Activated CD4-positive, alpha-beta T cell treated with anti-CD3 and anti-CD28 coated beads, Interleukin-2, amount 10 ng/mL, durations not matched to agents 24 days and 14 days (primary cell): ENCODE data around the gene HES4. TPM values are rescaled to one million over a fixed set of nuclear protein-coding genes. Genes with fewer than 3 reads are reported as not detected.

Experiments used
- DNase-seq: peaks from one replicate; pipeline ENCODE4 v3.0.0; 2022
- H3K27ac Mint-ChIP-seq: one replicate; pipeline ENCODE4 v1.8.0; 2022; ENCODE audit warnings: mild to moderate bottlenecking, mixed read lengths
- H3K27me3 Mint-ChIP-seq: one replicate; pipeline ENCODE4 v1.8.0; 2022; ENCODE audit warnings: mixed read lengths
- H3K36me3 Mint-ChIP-seq: one replicate; pipeline ENCODE4 v1.8.0; 2022; ENCODE audit warnings: low read depth, mild to moderate bottlenecking, mixed read lengths
- H3K4me1 Mint-ChIP-seq: one replicate; pipeline ENCODE4 v1.8.0; 2021; ENCODE audit warnings: mixed read lengths
- H3K4me3 Mint-ChIP-seq: one replicate; pipeline ENCODE4 v1.8.0; 2022; ENCODE audit warnings: mild to moderate bottlenecking, moderate library complexity, mixed read lengths
- H3K9me3 Mint-ChIP-seq: one replicate; pipeline ENCODE4 v1.8.0; 2021; ENCODE audit warnings: mixed read lengths
- intact Hi-C: fragments of 100-400 bp; cut with micrococcal nuclease; formaldehyde crosslinking; loops from one replicate; pipeline ENCODE4 v1.15.1; 2023
- total RNA-seq: library from RNA; stranded (reverse); gene quantifications from 2 replicates; pipeline ENCODE4 v1.2.3, GENCODE V29; 2022

HES4 gene
- total RNA-seq, 1 donor from 2014 or later = 2.8 TPM

GRCh38 chr1:962381-963300 lies 37.3 kb downstream of the HES4 start:
- H3K27me3 Mint-ChIP-seq = no peaks in the 10 kb centered on the region
- intact Hi-C loops = no loop called here
- H3K4me3 Mint-ChIP-seq = peak overlapping the region; percentile 69
- DNase-seq = no peak
- no peak overlapping the region for H3K27ac Mint-ChIP-seq
- H3K9me3 Mint-ChIP-seq = no peaks in the 10 kb centered on the region
- H3K4me1 Mint-ChIP-seq = peaks cover 13% of the 10 kb centered on the region
- H3K36me3 Mint-ChIP-seq = peaks cover 21% of the 10 kb centered on the region

DNA sequence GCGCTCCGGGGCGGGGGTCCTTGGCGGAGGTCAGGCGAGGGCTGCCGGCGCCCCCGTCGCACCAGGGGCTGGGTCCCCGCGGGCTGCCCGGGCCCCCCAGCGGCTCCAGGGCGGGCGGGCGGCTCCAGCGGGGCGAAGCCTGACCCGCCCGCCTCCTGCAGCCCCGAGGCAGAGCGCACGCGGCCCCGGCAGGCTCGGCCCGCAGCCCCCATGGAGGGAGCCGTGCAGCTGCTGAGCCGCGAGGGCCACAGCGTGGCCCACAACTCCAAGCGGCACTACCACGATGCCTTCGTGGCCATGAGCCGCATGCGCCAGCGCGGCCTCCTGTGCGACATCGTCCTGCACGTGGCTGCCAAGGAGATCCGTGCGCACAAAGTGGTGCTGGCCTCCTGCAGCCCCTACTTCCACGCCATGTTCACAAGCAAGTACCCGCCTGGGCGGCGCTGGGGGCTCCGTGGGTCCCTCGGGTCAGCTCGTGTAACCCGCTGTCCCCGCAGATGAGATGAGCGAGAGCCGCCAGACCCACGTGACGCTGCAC lies 38.7 kb downstream of the HES4 start:
- H3K27me3 Mint-ChIP-seq = no peaks in the 10 kb centered on the region
- H3K27ac Mint-ChIP-seq = no peak overlapping the region
- peaks cover 27% of the 10 kb centered on the region for H3K36me3 Mint-ChIP-seq
- H3K9me3 Mint-ChIP-seq = no peaks in the 10 kb centered on the region
- peak overlapping the region; percentile 69 for H3K4me3 Mint-ChIP-seq
- intact Hi-C loops = no loop called here
- DNase-seq = peak; percentile 65
- peaks cover 17% of the 10 kb centered on the region for H3K4me1 Mint-ChIP-seq

DNA sequence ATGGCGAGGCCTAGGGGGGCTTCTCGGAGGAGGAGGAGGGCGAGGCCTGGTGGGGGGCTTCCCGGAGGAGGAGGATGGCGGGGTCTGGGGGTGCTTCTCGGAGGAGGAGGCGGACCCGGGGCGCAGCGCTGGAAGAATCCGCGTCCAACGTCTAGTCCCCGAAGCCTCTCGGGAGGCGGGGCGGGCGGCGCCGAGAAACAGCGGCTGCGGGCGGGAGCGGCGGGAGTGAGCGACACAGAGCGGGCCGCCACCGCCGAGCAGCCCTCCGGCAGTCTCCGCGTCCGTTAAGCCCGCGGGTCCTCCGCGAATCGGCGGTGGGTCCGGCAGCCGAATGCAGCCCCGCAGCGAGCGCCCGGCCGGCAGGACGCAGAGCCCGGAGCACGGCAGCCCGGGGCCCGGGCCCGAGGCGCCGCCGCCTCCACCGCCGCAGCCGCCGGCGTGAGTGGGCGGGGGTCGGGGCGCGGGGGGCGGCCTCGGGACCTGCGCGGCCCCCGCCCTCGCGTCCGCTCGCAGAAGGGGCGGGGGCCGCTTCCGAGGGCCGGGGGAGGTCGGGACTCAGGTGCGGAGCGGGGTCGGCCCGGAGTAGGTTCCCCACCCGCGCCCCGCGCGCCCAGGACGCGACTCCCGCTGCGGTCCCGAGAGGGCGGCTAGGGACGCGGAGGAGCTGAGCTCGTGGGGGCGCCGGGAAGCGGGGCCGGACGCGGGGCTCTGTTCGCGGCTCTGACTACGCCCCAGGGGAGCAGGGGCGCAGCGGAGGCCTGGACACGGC lies 39.4 kb downstream of the HES4 start, which contains the start of gene KLHL17:
Gene KLHL17, plus strand, starts transcription at position 222 of the 769 bp plus-strand sequence. Its CDS starts 110 bp downstream, at position 332.
- intact Hi-C loops = no loop called here
- H3K27ac Mint-ChIP-seq = peak within 1 kb of the TSS; percentile 65
- H3K9me3 Mint-ChIP-seq = no peaks in the 10 kb centered on the region
- DNase-seq = peak; percentile 95
- H3K27me3 Mint-ChIP-seq = no peaks in the 10 kb centered on the region
- H3K4me1 Mint-ChIP-seq = peaks cover 15% of the 10 kb centered on the region
- H3K4me3 Mint-ChIP-seq = peak within 1 kb of the TSS; percentile 99
- peaks cover 31% of the 10 kb centered on the region for H3K36me3 Mint-ChIP-seq

- Mint-ChIP-seq H3K27ac (peak overlapping the region; percentile 65), H3K9me3 (no peaks in the 10 kb centered on the region), H3K27me3 (no peaks in the 10 kb centered on the region), H3K4me3 (peak overlapping the region; percentile 99), H3K36me3 (peaks cover 35% of the 10 kb centered on the region), H3K4me1 (peaks cover 19% of the 10 kb centered on the region)
- no peak for DNase-seq
- intact Hi-C loops = loop anchor here (1.0 kb wide), 1 partner anchor 7 kb away; no protein-coding TSS in a partner anchor
Observed at GRCh38 chr1:959731-960362, 40.0 kb downstream of the HES4 start.

DNA sequence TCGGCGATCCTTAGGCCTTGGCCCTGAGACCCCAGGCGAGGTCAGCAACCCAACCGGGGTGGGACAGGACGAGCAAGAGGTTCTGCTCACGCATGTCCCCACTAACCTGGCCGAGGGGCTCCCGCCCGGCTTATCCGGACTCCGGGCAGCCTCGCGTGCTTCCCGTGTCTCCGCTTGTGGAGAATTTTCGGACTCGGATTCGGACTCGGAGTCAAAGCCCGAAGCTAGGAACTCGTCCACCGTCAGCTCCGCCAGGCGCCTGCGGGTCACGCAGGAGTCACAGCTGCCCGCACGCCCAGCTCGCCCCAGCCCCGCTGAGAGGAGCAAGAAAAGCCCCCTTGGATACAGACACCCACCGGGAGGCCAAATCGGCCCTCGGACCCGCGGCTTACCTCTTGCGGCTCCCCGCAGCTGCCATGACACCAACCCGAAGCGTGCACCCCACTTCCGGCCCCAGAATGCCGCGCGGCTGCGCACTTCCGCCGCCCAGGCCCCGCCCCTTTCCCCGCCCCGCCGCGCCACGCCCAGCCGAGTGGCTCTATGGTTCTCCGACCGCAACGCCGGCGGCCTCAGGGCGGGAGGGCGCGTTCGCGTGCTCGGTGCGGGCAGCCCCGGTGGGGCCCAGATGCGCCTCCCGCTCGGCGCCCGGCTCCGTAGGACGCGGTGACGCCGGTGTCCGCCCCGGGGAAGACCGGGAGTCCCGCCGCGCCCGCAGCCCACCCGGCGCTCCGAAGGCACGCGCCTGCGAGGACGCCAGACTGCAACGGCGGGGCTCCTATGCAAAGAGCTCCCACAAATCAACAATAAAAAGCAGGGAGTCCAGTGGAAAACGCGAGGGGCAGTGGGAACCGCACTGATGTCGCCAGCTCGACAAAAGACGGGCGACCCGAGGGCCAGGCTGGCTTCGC lies 40.8 kb downstream of the HES4 start, which contains the start of gene NOC2L:
Gene NOC2L, minus strand, starts transcription at position 434 of the 908 bp plus-strand sequence. Its CDS starts 16 bp downstream, at position 418.
- H3K27ac Mint-ChIP-seq = peak within 1 kb of the TSS; percentile 83
- H3K9me3 Mint-ChIP-seq = no peaks in the 10 kb centered on the region
- peaks cover 19% of the 10 kb centered on the region for H3K4me1 Mint-ChIP-seq
- no peaks in the 10 kb centered on the region for H3K27me3 Mint-ChIP-seq
- DNase-seq = peak; percentile 97
- H3K36me3 Mint-ChIP-seq = peaks cover 41% of the 10 kb centered on the region
- intact Hi-C loops = loop anchor here (1.0 kb wide), 1 partner anchor 8 kb away; no protein-coding TSS in a partner anchor
- peak within 1 kb of the TSS; percentile 99 for H3K4me3 Mint-ChIP-seq

DNA sequence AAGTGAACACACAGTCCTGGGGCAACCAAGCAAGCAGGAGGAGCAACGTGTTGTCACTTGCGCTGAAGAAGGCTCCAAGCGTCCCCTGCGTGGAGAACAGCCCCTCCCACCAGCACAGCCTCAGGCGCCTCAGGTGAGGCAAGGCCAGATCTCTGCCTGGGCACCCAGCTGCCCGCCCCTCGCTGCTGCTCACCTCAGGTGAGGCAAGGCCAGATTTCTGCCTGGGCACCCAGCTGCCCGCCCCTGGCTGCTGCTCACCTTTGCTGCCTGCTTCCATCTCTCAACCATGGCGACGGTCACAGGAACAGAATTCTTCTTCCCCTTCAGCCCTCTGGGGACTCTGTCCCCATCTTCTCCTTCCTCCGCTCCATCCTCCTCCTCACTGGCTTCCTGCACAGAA lies 43.3 kb downstream of the HES4 start:
- Mint-ChIP-seq H3K4me3 (no peak overlapping the region), H3K4me1 (peaks cover 16% of the 10 kb centered on the region), H3K9me3 (no peaks in the 10 kb centered on the region), H3K27me3 (no peaks in the 10 kb centered on the region), H3K36me3 (peaks cover 42% of the 10 kb centered on the region), H3K27ac (no peak overlapping the region)
- no peak for DNase-seq
- intact Hi-C loops = no loop called here

GRCh38 chr1:955474-955873 lies 44.4 kb downstream of the HES4 start:
- intact Hi-C loops = no loop called here

DNA sequence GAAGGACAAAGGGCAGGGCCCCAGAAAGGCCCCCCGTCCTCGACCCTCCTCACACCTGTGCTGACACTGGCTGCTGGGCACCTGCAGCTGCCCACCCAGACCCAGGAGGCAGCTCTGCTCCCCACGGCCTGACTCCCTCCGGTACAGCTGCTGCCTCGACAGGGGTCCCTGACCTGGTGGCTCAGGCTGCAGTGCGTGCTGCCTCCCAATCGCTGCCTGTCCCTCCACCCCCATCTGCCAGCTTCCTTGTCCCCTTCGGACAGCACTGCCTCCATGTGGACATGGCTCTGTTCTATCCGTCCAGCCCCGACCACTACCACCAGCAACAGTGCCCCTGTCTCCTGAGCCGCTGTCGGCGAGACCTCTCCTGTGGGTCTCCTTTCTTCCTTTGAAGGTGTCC lies 45.0 kb downstream of the HES4 start:
- H3K27me3 Mint-ChIP-seq = no peaks in the 10 kb centered on the region
- no peaks in the 10 kb centered on the region for H3K9me3 Mint-ChIP-seq
- no peak overlapping the region for H3K4me3 Mint-ChIP-seq
- intact Hi-C loops = no loop called here
- DNase-seq = no peak
- H3K36me3 Mint-ChIP-seq = peaks cover 56% of the 10 kb centered on the region
- no peak overlapping the region for H3K27ac Mint-ChIP-seq
- peaks cover 20% of the 10 kb centered on the region for H3K4me1 Mint-ChIP-seq

More at GRCh38 chr1:955474-955873, 44.4 kb downstream of the HES4 start:
- H3K4me1 Mint-ChIP-seq = peaks cover 19% of the 10 kb centered on the region
- H3K9me3 Mint-ChIP-seq = no peaks in the 10 kb centered on the region
- no peak overlapping the region for H3K27ac Mint-ChIP-seq
- no peak overlapping the region for H3K4me3 Mint-ChIP-seq
- no peak for DNase-seq
- no peaks in the 10 kb centered on the region for H3K27me3 Mint-ChIP-seq
- peaks cover 50% of the 10 kb centered on the region for H3K36me3 Mint-ChIP-seq

- Mint-ChIP-seq H3K27me3 (no peaks in the 10 kb centered on the region), H3K4me1 (peaks cover 17% of the 10 kb centered on the region), H3K4me3 (no peak overlapping the region), H3K27ac (no peak overlapping the region), H3K36me3 (peaks cover 64% of the 10 kb centered on the region), H3K9me3 (no peaks in the 10 kb centered on the region)
- intact Hi-C loops = no loop called here
- no peak for DNase-seq
Observed at GRCh38 chr1:953524-954320, 46.2 kb downstream of the HES4 start.

- H3K27me3 Mint-ChIP-seq = no peaks in the 10 kb centered on the region
- H3K4me1 Mint-ChIP-seq = peaks cover 11% of the 10 kb centered on the region
- H3K27ac Mint-ChIP-seq = no peak overlapping the region
- H3K9me3 Mint-ChIP-seq = no peaks in the 10 kb centered on the region
- no peak overlapping the region for H3K4me3 Mint-ChIP-seq
- no peak for DNase-seq
- H3K36me3 Mint-ChIP-seq = peaks cover 64% of the 10 kb centered on the region
- intact Hi-C loops = no loop called here
Observed at GRCh38 chr1:952603-953002, 47.3 kb downstream of the HES4 start.

DNA sequence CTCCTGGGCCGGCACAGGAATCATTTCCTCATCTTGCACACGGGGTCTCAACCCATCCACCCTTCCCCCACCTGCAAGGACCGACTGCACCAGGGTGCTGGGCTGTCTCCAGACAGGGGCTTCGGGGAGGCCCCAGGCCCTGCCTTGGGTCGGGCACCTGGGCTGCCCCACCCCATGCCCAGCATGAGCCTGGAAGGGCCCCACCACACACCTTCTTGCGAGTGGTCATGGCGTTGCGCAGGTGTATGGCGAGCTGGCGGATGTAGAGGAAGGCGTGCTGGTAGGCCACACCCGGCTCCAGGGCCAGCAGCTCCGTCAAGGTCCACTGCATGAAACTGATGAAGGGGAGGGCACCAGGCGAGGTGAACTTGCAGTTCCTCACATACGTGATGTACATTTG lies 47.7 kb downstream of the HES4 start:
- intact Hi-C loops = no loop called here
- no peak for DNase-seq
- H3K36me3 Mint-ChIP-seq = peaks cover 62% of the 10 kb centered on the region
- H3K4me1 Mint-ChIP-seq = peaks cover 7% of the 10 kb centered on the region
- H3K9me3 Mint-ChIP-seq = no peaks in the 10 kb centered on the region
- no peak overlapping the region for H3K27ac Mint-ChIP-seq
- H3K27me3 Mint-ChIP-seq = no peaks in the 10 kb centered on the region
- no peak overlapping the region for H3K4me3 Mint-ChIP-seq

GRCh38 chr1:951364-951763 lies 48.5 kb downstream of the HES4 start:
- intact Hi-C loops = no loop called here
- Mint-ChIP-seq H3K4me3 (no peak overlapping the region), H3K36me3 (peaks cover 65% of the 10 kb centered on the region), H3K9me3 (no peaks in the 10 kb centered on the region), H3K4me1 (peaks cover 7% of the 10 kb centered on the region), H3K27ac (no peak overlapping the region), H3K27me3 (no peaks in the 10 kb centered on the region)
- no peak for DNase-seq
